OCI-LY3 (cell line): ENCODE data around the gene HAPSTR1.

ENCODE experiments used
- H2AFZ ChIP-seq: fragments of 200-600, 300-600 bp; shearing (Covaris generic); 2 replicates; pipeline ENCODE4 v1.6.0; 2014; ENCODE audit warnings: antibody characterized with exemption, low read depth, low read length
- H3K27ac ChIP-seq: fragments of 200-600, 300-600 bp; sonication (generic); 2 replicates; pipeline ENCODE4 v1.5.1; 2014; ENCODE audit warnings: mild to moderate bottlenecking, low read length, moderate library complexity, mixed read lengths
- H3K27me3 ChIP-seq: fragments of 200-600, 300-600 bp; sonication (generic); 2 replicates; pipeline ENCODE4 v1.6.1; 2014; ENCODE audit warnings: low read depth, low read length, mixed read lengths
- H3K36me3 ChIP-seq: fragments of 200-600, 300-600 bp; sonication (generic); replicated peaks from 2 replicates; pipeline ENCODE3; 2014; ENCODE audit warnings: low read depth, low read length, mixed read lengths
- H3K4me1 ChIP-seq: fragments of 300-600, 200-600 bp; sonication (generic); 2 replicates; pipeline ENCODE4 v1.6.1; 2014; ENCODE audit warnings: low read length, mixed read lengths
- H3K4me2 ChIP-seq: fragments of 200-600, 300-600 bp; sonication (generic); 2 replicates; pipeline ENCODE4 v1.6.1; 2014; ENCODE audit warnings: low read length, mixed read lengths
- H3K4me3 ChIP-seq: fragments of 300-600, 200-600 bp; sonication (generic); 2 replicates; pipeline ENCODE4 v1.5.1; 2014; ENCODE audit warnings: antibody characterized with exemption, mild to moderate bottlenecking, low read length, moderate library complexity
- H3K79me2 ChIP-seq: fragments of 300-600, 200-600 bp; shearing (Covaris generic); 2 replicates; pipeline ENCODE4 v1.6.1; 2014; ENCODE audit warnings: mild to moderate bottlenecking, low read length, mixed read lengths
- H3K9ac ChIP-seq: fragments of 300-600, 200-600 bp; shearing (Covaris generic); 2 replicates; pipeline ENCODE4 v1.6.0; 2014; ENCODE audit warnings: mild to moderate bottlenecking, low read length, moderate library complexity
- H3K9me3 ChIP-seq: fragments of 200-600, 300-600 bp; shearing (Covaris generic); 2 replicates; pipeline ENCODE4 v1.6.1; 2014; ENCODE audit warnings: low read length, mixed read lengths; ENCODE audit not compliant: insufficient read depth
- H4K20me1 ChIP-seq: fragments of 200-600, 300-600 bp; sonication (generic); 2 replicates; pipeline ENCODE4 v1.6.1; 2016; ENCODE audit warnings: low read length, mixed read lengths; ENCODE audit not compliant: insufficient read depth
- CTCF ChIP-seq: fragments of 200-600, 300-600 bp; sonication (generic); IDR thresholded peaks from 2 replicates; pipeline ENCODE4 v1.5.1; 2014; ENCODE audit warnings: antibody characterized with exemption, low read length, low read depth
- EZH2phosphoT487 ChIP-seq: fragments of 200-600 bp; shearing (Covaris generic); IDR thresholded peaks from 2 replicates; pipeline ENCODE4 v1.6.1; 2018; ENCODE audit warnings: antibody characterized with exemption, mixed run types, low read depth

HAPSTR1 gene

DNA sequence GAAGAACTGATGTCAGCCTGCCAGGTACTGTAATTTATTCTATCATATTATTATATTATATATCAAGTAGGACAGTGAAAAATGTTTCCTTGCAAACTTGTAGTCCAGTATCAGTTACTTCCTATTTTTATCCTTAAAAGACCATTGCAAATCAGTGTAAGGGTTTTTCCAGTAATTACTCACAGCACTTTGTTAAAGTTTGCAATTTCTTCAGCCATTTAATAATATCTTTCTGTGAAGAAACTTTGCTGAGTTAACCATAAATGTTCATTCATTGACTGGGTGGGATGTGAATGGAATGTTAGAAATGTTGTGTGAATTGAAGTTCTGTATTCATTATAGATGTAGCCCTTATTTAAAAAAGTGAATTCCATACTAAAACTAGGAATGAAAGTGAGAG, 26.7 kb downstream of the HAPSTR1 start:
- Histone ChIP-seq H3K4me3 (no peak overlapping the region), H3K27me3 (no peaks in the 10 kb centered on the region), H3K4me2 (no peak overlapping the region), H3K79me2 (peaks cover 67% of the 10 kb centered on the region), H3K9me3 (no peaks in the 10 kb centered on the region), H3K27ac (no peak overlapping the region), H3K4me1 (no peaks in the 10 kb centered on the region), H4K20me1 (peaks cover 59% of the 10 kb centered on the region), H3K36me3 (peaks cover 59% of the 10 kb centered on the region), H3K9ac (no peak overlapping the region), H2AFZ (no peak overlapping the region)
- TF ChIP-seq EZH2phosphoT487 (no peak), CTCF (no peak)

DNA sequence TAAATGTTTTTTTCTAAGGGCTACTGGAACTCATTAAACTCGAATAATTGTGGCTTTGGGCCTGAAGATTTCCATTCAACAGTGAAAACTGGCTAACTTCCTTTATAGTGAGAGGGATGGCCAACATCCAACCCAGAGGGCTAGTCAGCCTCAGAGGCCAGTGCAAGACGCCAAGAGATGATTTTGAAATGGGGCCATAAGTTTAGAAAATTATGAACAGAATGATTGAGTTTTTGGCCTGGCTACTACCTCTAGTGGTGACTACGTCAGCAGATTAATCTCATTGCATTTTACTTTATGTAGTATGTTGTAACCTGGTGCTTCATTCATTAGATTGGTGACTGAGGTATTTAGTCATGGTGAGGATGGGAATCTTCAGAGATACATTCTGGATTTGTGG, 28.4 kb downstream of the HAPSTR1 start:
- no peaks in the 10 kb centered on the region for H3K27me3 ChIP-seq
- peaks cover 63% of the 10 kb centered on the region for H3K36me3 ChIP-seq
- no peak overlapping the region for H3K4me3 ChIP-seq
- peaks cover 59% of the 10 kb centered on the region for H4K20me1 ChIP-seq
- H3K4me1 ChIP-seq, result peaks cover 9% of the 10 kb centered on the region; the same call in 1 of the 2 replicates
- H3K27ac ChIP-seq, result no peak overlapping the region
- no peak for TF ChIP-seq CTCF
- no peak for TF ChIP-seq EZH2phosphoT487
- peaks cover 56% of the 10 kb centered on the region for H3K79me2 ChIP-seq
- H2AFZ ChIP-seq, result no peak overlapping the region
- H3K9ac ChIP-seq, result no peak overlapping the region
- no peak overlapping the region for H3K4me2 ChIP-seq
- H3K9me3 ChIP-seq, result no peaks in the 10 kb centered on the region

DNA sequence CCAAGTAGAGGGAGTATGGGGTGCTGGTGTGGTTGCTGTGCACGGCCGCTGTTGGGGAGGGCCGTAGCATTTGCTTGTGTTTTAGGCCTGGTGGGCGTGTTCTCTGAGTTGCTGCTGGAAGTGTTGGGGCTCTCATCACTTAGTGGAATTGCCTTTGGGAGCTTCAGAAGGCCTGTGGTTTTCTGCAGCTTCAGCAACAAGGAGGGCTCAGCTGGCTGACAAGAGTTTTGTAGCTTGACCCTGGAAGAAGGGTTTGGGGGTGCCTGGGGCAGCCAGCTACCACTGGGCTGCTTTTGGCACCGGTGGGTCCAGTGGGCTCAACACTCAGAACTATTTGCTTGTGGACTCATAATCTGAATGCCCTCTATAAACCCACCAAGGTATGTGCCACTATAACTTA, 30.9 kb downstream of the HAPSTR1 start:
- Histone ChIP-seq H3K9ac (no peak overlapping the region), H2AFZ (no peak overlapping the region), H3K79me2 (peaks cover 37% of the 10 kb centered on the region), H4K20me1 (peaks cover 43% of the 10 kb centered on the region), H3K4me3 (no peak overlapping the region), H3K4me2 (no peak overlapping the region), H3K27me3 (no peaks in the 10 kb centered on the region), H3K9me3 (no peaks in the 10 kb centered on the region), H3K4me1 (peaks cover 19% of the 10 kb centered on the region), H3K27ac (no peak overlapping the region), H3K36me3 (peaks cover 43% of the 10 kb centered on the region)
- TF ChIP-seq CTCF (no peak), EZH2phosphoT487 (no peak)

GRCh38 chr16:9122969-9123368, 31.5 kb downstream of the HAPSTR1 start:
- Histone ChIP-seq H3K4me1 (peaks cover 25% of the 10 kb centered on the region), H4K20me1 (peaks cover 41% of the 10 kb centered on the region), H3K9ac (no peak overlapping the region), H3K4me2 (no peak overlapping the region), H3K27me3 (no peaks in the 10 kb centered on the region), H3K4me3 (no peak overlapping the region), H3K79me2 (peaks cover 32% of the 10 kb centered on the region), H3K9me3 (no peaks in the 10 kb centered on the region), H3K36me3 (peaks cover 37% of the 10 kb centered on the region), H2AFZ (no peak overlapping the region), H3K27ac (no peak overlapping the region)
- TF ChIP-seq CTCF, result no peak
- TF ChIP-seq EZH2phosphoT487, result no peak
